Measurements from ENCODE around the gene CDC20B.

Gene CDC20B
- 0 to 0.19 (median 0.18) reads per million in 3 experiments for total RNA-seq

GRCh38 chr5:55172937-55173686, at the start of gene CDC20B:
TSS of gene CDC20B (minus strand) at chr5:55173177. CDS start at chr5:55173000, 177 bp downstream.
- DNase-seq, result peak; percentile 73

GRCh38 chr5:55222092-55222984, 49.4 kb upstream of the CDC20B start:
- DNase-seq, result no peak

GRCh38 chr5:55220433-55221185, 47.6 kb upstream of the CDC20B start:
- no peak for DNase-seq

GRCh38 chr5:55219770-55220169, 46.8 kb upstream of the CDC20B start:
- DNase-seq, result no peak

GRCh38 chr5:55218967-55219366, 46.0 kb upstream of the CDC20B start:
- no peak for DNase-seq

GRCh38 chr5:55211184-55211874, 38.4 kb upstream of the CDC20B start:
- DNase-seq, result no peak

- DNase-seq, result no peak
Measured at GRCh38 chr5:55205001-55205400, 32.0 kb upstream of the CDC20B start.

GRCh38 chr5:55191165-55191564, 18.2 kb upstream of the CDC20B start:
- DNase-seq, result no peak

GRCh38 chr5:55188656-55189540, 15.9 kb upstream of the CDC20B start:
- no peak for DNase-seq

- no peak for DNase-seq
Measured at GRCh38 chr5:55187370-55187769, 14.4 kb upstream of the CDC20B start.

- no peak for DNase-seq
Measured at GRCh38 chr5:55180016-55180415, 7.0 kb upstream of the CDC20B start.

GRCh38 chr5:55177078-55177477, 4.1 kb upstream of the CDC20B start:
- no peak for DNase-seq

- no peak for DNase-seq
Measured at GRCh38 chr5:55176176-55176818, 3.3 kb upstream of the CDC20B start.

- DNase-seq, result no peak
Measured at GRCh38 chr5:55175781-55176175, 2.8 kb upstream of the CDC20B start.

GRCh38 chr5:55173687-55174230, 782 bp upstream of the CDC20B start:
- DNase-seq, result no peak

- DNase-seq, result peak; percentile 72
Measured at GRCh38 chr5:55172051-55172899, 702 bp downstream of the CDC20B start.

- DNase-seq, result no peak
Measured at GRCh38 chr5:55171471-55171870, 1.5 kb downstream of the CDC20B start.

GRCh38 chr5:55162666-55163065, 10.3 kb downstream of the CDC20B start:
- no peak for DNase-seq

- DNase-seq, result no peak
Measured at GRCh38 chr5:55160493-55161209, 12.3 kb downstream of the CDC20B start.

Data from central memory CD4-positive, alpha-beta T cell (primary cell).